ENCODE results near the gene WFDC1. TPM values are rescaled to one million over a fixed set of nuclear protein-coding genes. Genes with fewer than 3 reads are reported as not detected.

WFDC1 gene
- total and polyA plus RNA-seq, 2 experiments from 2014 or later = 0.76 to 0.95 TPM

- TF ChIP-seq POLR2AphosphoS5 (IDR thresholded peaks at IDR 0.05; ENCODE audit: low read depth) = no peak
- TF ChIP-seq ZNF114 (CRISPR knock-in tag; IDR thresholded peaks at IDR 0.05) = no peak
- TF ChIP-seq JUNB (IDR thresholded peaks at IDR 0.05; ENCODE audit: unreplicated experiment) = no peak
Observed at GRCh38 chr16:84339311-84339710, 44.6 kb downstream of the WFDC1 start (continued).

- H3K4me1 Mint-ChIP-seq = no peaks in the 10 kb centered on the region
- no peaks in the 10 kb centered on the region for H3K27me3 ChIP-seq (ENCODE audit: insufficient read depth)
- H3F3A ChIP-seq (replicated peaks; ENCODE audit: low read depth) = no peaks in the 10 kb centered on the region
- no peaks in the 10 kb centered on the region for H3K36me3 Mint-ChIP-seq (ENCODE audit: low read depth)
- no peak overlapping the region for H3K4me2 ChIP-seq
- peaks cover 3% of the 10 kb centered on the region; the same call in 2 of the 3 replicates for H3K9me3 Mint-ChIP-seq
- no peak for ATAC-seq
- H3K36me3 ChIP-seq (ENCODE audit: insufficient read depth) = no peaks in the 10 kb centered on the region
- H3K4me3 ChIP-seq = no peak overlapping the region
- H3K27ac ChIP-seq (ENCODE audit: low read depth) = no peak overlapping the region
- DNase-seq (ENCODE audit: low spot score) = no peak
- H2AFZ ChIP-seq = 0 out of 2 replicates have a peak overlapping the region, but pooled peaks have one; percentile 32
- H3K27me3 Mint-ChIP-seq (ENCODE audit: insufficient read depth, low read depth, poor library complexity) = peaks cover 3% of the 10 kb centered on the region
- H3K9me2 ChIP-seq (ENCODE audit: insufficient read depth) = no peaks in the 10 kb centered on the region
- H3K79me2 ChIP-seq (replicated peaks; ENCODE audit: insufficient read depth) = no peaks in the 10 kb centered on the region
- H3K4me1 ChIP-seq (ENCODE audit: insufficient read depth) = no peaks in the 10 kb centered on the region
- H3K27ac Mint-ChIP-seq = no peak overlapping the region
- H3K4me3 Mint-ChIP-seq = no peak overlapping the region
- TF ChIP-seq EZH2phosphoT487 (IDR thresholded peaks at IDR 0.05; ENCODE audit: unreplicated experiment) (no peak), NANOG (IDR thresholded peaks at IDR 0.05; ENCODE audit: borderline replicate concordance) (no peak), ZNF114 (CRISPR knock-in tag; IDR thresholded peaks at IDR 0.05) (no peak), POLR2AphosphoS5 (IDR thresholded peaks at IDR 0.05; ENCODE audit: low read depth) (no peak)
- no peaks in the 10 kb centered on the region for H4K20me1 ChIP-seq (replicated peaks; ENCODE audit: insufficient read depth)
Observed at GRCh38 chr16:84339766-84340165, 45.1 kb downstream of the WFDC1 start.

- Histone ChIP-seq H3K36me3 (ENCODE audit: insufficient read depth) (no peaks in the 10 kb centered on the region), H3K27me3 (ENCODE audit: insufficient read depth) (no peaks in the 10 kb centered on the region), H3K4me1 (ENCODE audit: insufficient read depth) (no peaks in the 10 kb centered on the region), H3K9me2 (ENCODE audit: insufficient read depth) (no peaks in the 10 kb centered on the region), H3K27ac (ENCODE audit: low read depth) (no peak overlapping the region), H3K4me3 (no peak overlapping the region), H3F3A (replicated peaks; ENCODE audit: low read depth) (no peaks in the 10 kb centered on the region), H4K20me1 (replicated peaks; ENCODE audit: insufficient read depth) (no peaks in the 10 kb centered on the region), H2AFZ (no peak overlapping the region), H3K4me2 (no peak overlapping the region), H3K79me2 (replicated peaks; ENCODE audit: insufficient read depth) (no peaks in the 10 kb centered on the region)
- H3K9me3 Mint-ChIP-seq = peaks cover 3% of the 10 kb centered on the region; the same call in 2 of the 3 replicates
- DNase-seq (ENCODE audit: low spot score) (no peak), ATAC-seq (no peak)
- no peak overlapping the region for H3K27ac Mint-ChIP-seq
- H3K4me1 Mint-ChIP-seq = no peaks in the 10 kb centered on the region
- H3K4me3 Mint-ChIP-seq = no peak overlapping the region
- no peaks in the 10 kb centered on the region for H3K36me3 Mint-ChIP-seq (ENCODE audit: low read depth)
- peaks cover 3% of the 10 kb centered on the region for H3K27me3 Mint-ChIP-seq (ENCODE audit: insufficient read depth, low read depth, poor library complexity)
- no peak for TF ChIP-seq ETS1 (IDR thresholded peaks at IDR 0.05)
- no peak for TF ChIP-seq REST (IDR thresholded peaks at IDR 0.05; ENCODE audit: unreplicated experiment)
- no peak for TF ChIP-seq CREB1 (CRISPR knock-in tag; IDR thresholded peaks at IDR 0.05; ENCODE audit: low read depth)
- no peak for TF ChIP-seq CTCF (conservative IDR thresholded peaks at IDR 0.05; ENCODE audit: low read depth in 2 of 2)
- TF ChIP-seq ZNF331 (CRISPR knock-in tag; IDR thresholded peaks at IDR 0.05; ENCODE audit: low read depth) = no peak
- no peak for TF ChIP-seq EZH2 (IDR thresholded peaks at IDR 0.05; ENCODE audit: low read depth, unreplicated experiment)
- no peak for TF ChIP-seq JUNB (IDR thresholded peaks at IDR 0.05; ENCODE audit: unreplicated experiment)
- no peak for TF ChIP-seq NANOG (IDR thresholded peaks at IDR 0.05; ENCODE audit: borderline replicate concordance)
- TF ChIP-seq POLR2AphosphoS5 (IDR thresholded peaks at IDR 0.05; ENCODE audit: low read depth) = no peak
Observed at GRCh38 chr16:84340325-84341040, 45.8 kb downstream of the WFDC1 start.
